Hepatocyte (in vitro differentiated cells): Measurements from ENCODE around the gene CD74. TPM values are rescaled to one million over a fixed set of nuclear protein-coding genes. Genes with fewer than 3 reads are reported as not detected.

ENCODE experiments used
- DNase-seq: peaks from one replicate; pipeline ENCODE4 v3.0.0-alpha.2; 2016; ENCODE audit warnings: low spot score
- H2AFZ ChIP-seq: fragments of 200-600 bp; sonication (generic); 2 replicates; pipeline ENCODE4 v1.6.0; 2016; ENCODE audit warnings: antibody characterized with exemption, mild to moderate bottlenecking
- H3K27ac ChIP-seq: fragments of 200-600 bp; sonication (generic); 2 replicates; pipeline ENCODE4 v1.5.1; 2016; ENCODE audit warnings: mild to moderate bottlenecking
- H3K27me3 ChIP-seq: fragments of 200-600 bp; sonication (generic); 2 replicates; pipeline ENCODE4 v1.6.1; 2016
- H3K36me3 ChIP-seq: fragments of 200-600 bp; sonication (generic); replicated peaks from 2 replicates; pipeline ENCODE4 v1.5.1; 2016; ENCODE audit warnings: low read depth; ENCODE audit not compliant: insufficient read depth
- H3K4me1 ChIP-seq: fragments of 200-600 bp; sonication (generic); 2 replicates; pipeline ENCODE4 v1.5.1; 2016; ENCODE audit warnings: mild to moderate bottlenecking, moderate library complexity; ENCODE audit not compliant: insufficient read depth
- H3K4me2 ChIP-seq: fragments of 200-600 bp; sonication (generic); 2 replicates; pipeline ENCODE4 v1.6.0; 2016
- H3K4me3 ChIP-seq: fragments of 200-600 bp; sonication (generic); 2 replicates; pipeline ENCODE4 v1.5.1; 2016; ENCODE audit warnings: mild to moderate bottlenecking
- H3K79me2 ChIP-seq: fragments of 200-600 bp; sonication (generic); 2 replicates; pipeline ENCODE4 v1.6.0; 2017; ENCODE audit warnings: mild to moderate bottlenecking
- H3K9me2 ChIP-seq: fragments of 200-600 bp; sonication (generic); replicated peaks from 2 replicates; pipeline ENCODE4 v1.6.0; 2017; ENCODE audit warnings: mild to moderate bottlenecking; ENCODE audit not compliant: insufficient read depth
- H3K9me3 ChIP-seq: fragments of 200-600 bp; sonication (generic); 2 replicates; pipeline ENCODE4 v1.5.1; 2016; ENCODE audit warnings: low read depth, mild to moderate bottlenecking
- H4K20me1 ChIP-seq: fragments of 200-600 bp; sonication (generic); 2 replicates; pipeline ENCODE4 v1.6.0; 2016; ENCODE audit warnings: mild to moderate bottlenecking; ENCODE audit not compliant: insufficient read depth, poor library complexity, severe bottlenecking
- EZH2 ChIP-seq: fragments of 200-600 bp; sonication (generic); IDR thresholded peaks from 2 replicates; pipeline ENCODE4 v1.6.1; 2016; ENCODE audit warnings: antibody characterized with exemption, mild to moderate bottlenecking, borderline replicate concordance
- EZH2phosphoT487 ChIP-seq: fragments of 200-600 bp; sonication (generic); IDR thresholded peaks from one replicate; pipeline ENCODE4 v1.6.1; 2018; ENCODE audit warnings: antibody characterized with exemption, mild to moderate bottlenecking, low read depth, moderate library complexity; ENCODE audit not compliant: unreplicated experiment, severe bottlenecking
- WGBS: methylation state at CpG from one replicate; pipeline ENCODE4 v1.1.6; 2016; ENCODE audit warnings: low lambda C conversion rate; ENCODE audit errors: missing lambda C conversion rate; 5-methylcytosine and 5-hydroxymethylcytosine counted together
- polyA plus RNA-seq: library from polyadenylated mRNA; unstranded; fragments of >200 nt; fragmentation: Nextera tagmentation; extraction: Ambion mirVana; gene quantifications from 2 replicates; pipeline ENCODE4 v1.2.1, GENCODE V29; 2016
- total RNA-seq: library from RNA; depleted of rRNA; stranded (reverse); fragments of >200 nt; gene quantifications from 2 replicates; pipeline ENCODE4 v1.2.3, GENCODE V29; 2014
- TF ChIP-seq, protein P1 (sequence below): fragments of 200-600 bp; sonication (generic); IDR thresholded peaks from 2 replicates; pipeline ENCODE4 v1.5.1; 2016; ENCODE audit warnings: antibody characterized with exemption, mild to moderate bottlenecking; ENCODE audit not compliant: poor library complexity

CD74 gene
- total and polyA plus RNA-seq, 2 experiments from 2014 or later, result 57.2 to 107 TPM

DNA sequence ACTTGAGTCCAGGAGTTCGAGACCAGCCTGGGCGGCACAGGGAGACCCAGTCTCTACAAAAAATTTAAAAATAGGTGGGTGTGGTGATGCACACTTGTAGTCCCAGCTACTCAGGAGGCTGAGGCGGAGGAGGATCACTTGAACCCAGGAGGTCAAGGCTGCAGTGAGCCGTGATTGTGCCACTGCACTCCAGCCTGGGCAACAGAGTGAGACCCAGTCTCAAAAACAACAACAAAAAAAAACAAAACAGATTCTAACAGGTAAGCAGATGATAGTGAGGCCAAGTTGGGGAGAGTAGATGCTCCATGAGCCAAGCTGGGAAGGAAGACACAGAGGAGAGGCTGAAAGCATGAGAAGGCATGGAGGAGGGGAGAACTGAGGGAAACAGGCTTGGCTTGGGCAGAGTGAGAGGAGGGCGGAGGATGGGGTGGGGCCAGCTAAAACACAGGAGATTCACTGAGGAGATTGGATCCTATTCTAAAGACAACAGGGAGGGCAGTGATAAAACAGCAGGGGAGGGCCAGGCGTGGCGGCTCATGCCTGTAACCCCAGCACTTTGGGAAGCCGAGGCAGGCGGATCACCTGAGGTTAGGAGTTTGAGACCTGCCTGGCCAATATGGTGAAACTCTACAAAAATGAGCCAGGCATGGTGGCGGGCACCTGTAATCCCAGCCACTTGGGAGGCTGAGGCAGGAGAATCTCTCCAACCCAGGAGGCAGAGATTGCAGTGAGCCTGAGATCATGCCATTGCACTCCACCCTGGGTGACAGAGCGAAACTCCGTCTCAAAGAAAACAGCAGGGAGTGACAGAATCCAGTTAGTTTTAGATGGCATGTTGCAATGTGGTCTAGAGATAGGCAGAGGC, 28.5 kb upstream of the CD74 start:
- no peaks in the 10 kb centered on the region for H3K4me1 ChIP-seq
- H3K9me2 ChIP-seq, result no peaks in the 10 kb centered on the region
- no peak overlapping the region for H2AFZ ChIP-seq
- no peaks in the 10 kb centered on the region for H3K9me3 ChIP-seq
- peaks cover 14% of the 10 kb centered on the region for H4K20me1 ChIP-seq
- no peak overlapping the region for H3K27ac ChIP-seq
- H3K36me3 ChIP-seq, result no peaks in the 10 kb centered on the region
- H3K27me3 ChIP-seq, result no peaks in the 10 kb centered on the region
- whole genome bisulfite sequencing, result 91% methylated on average over 12 of the region's 12 CpGs
- no peak overlapping the region for H3K4me3 ChIP-seq
- peaks cover 2% of the 10 kb centered on the region for H3K79me2 ChIP-seq
- no peak for DNase-seq
- TF ChIP-seq EZH2, result no peak
- no peak for TF ChIP-seq EZH2phosphoT487
- TF ChIP-seq, protein P1, sequence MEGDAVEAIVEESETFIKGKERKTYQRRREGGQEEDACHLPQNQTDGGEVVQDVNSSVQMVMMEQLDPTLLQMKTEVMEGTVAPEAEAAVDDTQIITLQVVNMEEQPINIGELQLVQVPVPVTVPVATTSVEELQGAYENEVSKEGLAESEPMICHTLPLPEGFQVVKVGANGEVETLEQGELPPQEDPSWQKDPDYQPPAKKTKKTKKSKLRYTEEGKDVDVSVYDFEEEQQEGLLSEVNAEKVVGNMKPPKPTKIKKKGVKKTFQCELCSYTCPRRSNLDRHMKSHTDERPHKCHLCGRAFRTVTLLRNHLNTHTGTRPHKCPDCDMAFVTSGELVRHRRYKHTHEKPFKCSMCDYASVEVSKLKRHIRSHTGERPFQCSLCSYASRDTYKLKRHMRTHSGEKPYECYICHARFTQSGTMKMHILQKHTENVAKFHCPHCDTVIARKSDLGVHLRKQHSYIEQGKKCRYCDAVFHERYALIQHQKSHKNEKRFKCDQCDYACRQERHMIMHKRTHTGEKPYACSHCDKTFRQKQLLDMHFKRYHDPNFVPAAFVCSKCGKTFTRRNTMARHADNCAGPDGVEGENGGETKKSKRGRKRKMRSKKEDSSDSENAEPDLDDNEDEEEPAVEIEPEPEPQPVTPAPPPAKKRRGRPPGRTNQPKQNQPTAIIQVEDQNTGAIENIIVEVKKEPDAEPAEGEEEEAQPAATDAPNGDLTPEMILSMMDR, result no peak
- no peak overlapping the region for H3K4me2 ChIP-seq

DNA sequence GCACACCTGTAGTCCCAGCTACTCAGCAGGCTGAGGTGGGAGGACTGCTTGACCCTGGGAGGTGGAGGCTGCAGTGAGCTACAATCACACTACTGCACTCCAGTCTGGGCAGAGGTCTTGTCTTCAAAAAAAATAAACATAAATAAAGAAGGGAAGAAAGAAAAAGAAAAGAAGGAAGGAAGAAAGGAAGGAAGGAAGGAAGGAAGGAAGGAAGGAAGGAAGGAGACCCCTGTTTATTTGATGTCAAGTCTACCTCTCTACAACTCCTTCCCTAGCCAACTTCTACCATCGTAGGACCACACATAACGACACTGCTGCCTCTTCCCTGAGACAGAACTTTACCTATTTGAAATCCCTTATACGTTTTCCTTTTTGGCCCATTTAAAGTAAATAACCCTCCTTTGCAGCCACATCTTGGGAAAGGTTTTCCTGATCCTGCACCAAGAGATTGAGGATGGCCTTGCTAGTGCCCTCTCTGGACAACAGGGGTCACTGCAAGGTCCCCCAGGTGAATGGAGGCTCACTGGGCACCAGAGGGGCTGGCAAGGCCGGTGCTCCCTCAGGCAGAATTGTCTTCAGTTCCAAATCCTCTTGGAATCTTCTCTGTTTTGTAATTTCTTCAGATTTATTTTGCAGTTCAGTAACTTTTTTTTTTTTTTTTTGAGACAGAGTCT, 26.3 kb upstream of the CD74 start:
- no peak for TF ChIP-seq EZH2phosphoT487
- TF ChIP-seq, protein P1, result peak; percentile 28
- Histone ChIP-seq H3K4me2 (no peak overlapping the region), H3K4me3 (no peak overlapping the region), H3K9me2 (no peaks in the 10 kb centered on the region), H3K27ac (no peak overlapping the region), H3K27me3 (no peaks in the 10 kb centered on the region), H3K79me2 (no peaks in the 10 kb centered on the region), H3K9me3 (no peaks in the 10 kb centered on the region), H4K20me1 (no peaks in the 10 kb centered on the region), H2AFZ (no peak overlapping the region), H3K4me1 (no peaks in the 10 kb centered on the region), H3K36me3 (no peaks in the 10 kb centered on the region)
- peak; percentile 42 for DNase-seq
- 45% methylated on average over 4 of the region's 4 CpGs for WGBS

DNA sequence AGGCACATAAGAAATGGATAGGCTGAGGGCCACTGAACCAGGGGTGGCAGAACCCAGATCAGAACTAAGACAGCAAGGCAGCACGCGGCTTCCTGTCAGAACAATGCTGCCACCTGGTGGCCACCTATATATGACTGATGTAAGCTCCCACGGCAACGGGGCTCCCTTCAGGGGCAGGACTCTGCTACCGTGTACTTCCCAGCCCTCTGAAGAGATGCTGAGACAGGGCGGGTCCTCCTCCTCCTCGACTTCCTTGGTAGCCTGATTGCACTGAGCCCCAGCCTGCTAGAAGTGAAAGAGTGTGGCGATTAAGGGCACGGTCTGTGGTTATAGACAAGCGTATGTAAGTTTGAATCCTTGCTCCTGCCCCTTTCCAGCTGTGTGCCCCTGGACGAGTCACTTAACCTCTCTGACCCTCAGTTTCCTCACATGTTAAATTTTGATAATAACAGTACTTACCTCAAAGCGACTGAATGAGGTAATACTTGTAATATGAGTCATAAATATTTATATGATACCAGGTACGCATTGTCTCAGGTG, 23.5 kb upstream of the CD74 start:
- no peaks in the 10 kb centered on the region for H3K36me3 ChIP-seq
- no peaks in the 10 kb centered on the region for H3K27me3 ChIP-seq
- 31% methylated on average over 13 of the region's 13 CpGs for WGBS
- TF ChIP-seq, protein P1, result peak; percentile 91
- no peak for TF ChIP-seq EZH2phosphoT487
- H3K4me2 ChIP-seq, result no peak overlapping the region
- H3K9me2 ChIP-seq, result no peaks in the 10 kb centered on the region
- no peaks in the 10 kb centered on the region for H3K79me2 ChIP-seq
- H3K4me1 ChIP-seq, result no peaks in the 10 kb centered on the region
- H3K27ac ChIP-seq, result no peak overlapping the region
- no peaks in the 10 kb centered on the region for H3K9me3 ChIP-seq
- no peaks in the 10 kb centered on the region for H4K20me1 ChIP-seq
- no peak overlapping the region for H2AFZ ChIP-seq
- no peak overlapping the region for H3K4me3 ChIP-seq
- DNase-seq, result peak; percentile 95
